Activated CD4-positive, alpha-beta T cell treated with anti-CD3 and anti-CD28 coated beads for 4 hours (primary cell): ENCODE results near the gene PCDHB1.
"Not testable (repeated sequence)": the region's sequence is repeated elsewhere in the genome, so short reads cannot be mapped to it uniquely, and the experiment has no call there.

Source experiments
- DNase-seq, 2 donors: peaks; one replicate each; pipeline ENCODE4 v3.0.0-alpha.2; 2020

PCDHB1 gene

DNA sequence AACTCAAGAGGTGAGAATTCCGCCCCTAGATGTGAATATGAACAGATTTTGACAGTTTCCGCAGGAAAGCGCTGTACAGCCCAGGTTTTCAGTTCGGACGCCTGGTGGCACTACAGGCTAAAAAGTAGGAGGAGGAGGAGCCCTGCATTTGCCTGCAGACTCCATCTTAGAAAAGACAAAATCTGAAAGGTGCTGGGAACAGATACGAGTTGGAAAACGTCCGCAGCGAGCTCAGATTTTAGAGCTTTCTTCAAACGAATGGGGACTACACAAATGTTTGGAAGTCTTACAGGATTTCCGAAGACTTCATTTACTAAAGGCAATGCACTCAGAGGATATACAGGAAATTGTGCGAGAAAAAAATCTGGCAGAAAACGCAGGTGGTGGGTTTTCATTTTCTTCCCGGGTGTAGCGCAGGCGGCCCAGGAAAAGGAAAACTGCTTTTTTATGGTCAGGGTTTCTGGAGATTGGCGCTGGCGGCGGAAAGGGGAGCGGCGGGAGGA is 33.4 kb downstream of the PCDHB1 start:
- peak; percentile 10 to 26 for DNase-seq

DNA sequence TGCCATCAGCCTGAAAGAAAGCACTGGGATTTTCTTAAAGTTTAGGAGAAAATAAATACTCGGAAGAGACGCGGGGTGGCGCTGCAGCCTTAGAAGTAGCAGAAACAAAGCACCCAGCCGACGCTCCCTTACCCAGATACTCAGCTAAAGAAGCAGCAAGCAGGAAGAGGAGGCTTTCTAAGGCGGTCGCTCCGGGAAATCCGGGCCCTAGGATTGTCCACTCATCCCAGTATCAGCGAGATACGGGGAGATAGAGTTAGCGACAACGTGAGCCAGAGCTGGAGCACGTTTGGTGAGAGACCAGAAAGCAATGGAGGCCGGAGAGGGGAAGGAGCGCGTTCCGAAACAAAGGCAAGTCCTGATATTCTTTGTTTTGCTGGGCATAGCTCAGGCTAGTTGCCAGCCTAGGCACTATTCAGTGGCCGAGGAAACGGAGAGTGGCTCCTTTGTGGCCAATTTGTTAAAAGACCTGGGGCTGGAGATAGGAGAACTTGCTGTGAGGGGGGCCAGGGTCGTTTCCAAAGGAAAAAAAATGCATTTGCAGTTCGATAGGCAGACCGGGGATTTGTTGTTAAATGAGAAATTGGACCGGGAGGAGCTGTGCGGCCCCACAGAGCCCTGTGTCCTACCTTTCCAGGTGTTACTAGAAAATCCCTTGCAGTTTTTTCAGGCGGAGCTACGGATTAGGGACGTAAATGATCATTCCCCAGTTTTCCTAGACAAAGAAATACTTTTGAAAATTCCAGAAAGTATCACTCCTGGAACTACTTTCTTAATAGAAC is 43.5 kb downstream of the PCDHB1 start, which contains the start of gene PCDHB2:
Gene PCDHB2 (plus strand): TSS at position 135 of the 782 bp plus-strand sequence. CDS start 176 bp downstream, at position 311.
- DNase-seq, result no peak

DNA sequence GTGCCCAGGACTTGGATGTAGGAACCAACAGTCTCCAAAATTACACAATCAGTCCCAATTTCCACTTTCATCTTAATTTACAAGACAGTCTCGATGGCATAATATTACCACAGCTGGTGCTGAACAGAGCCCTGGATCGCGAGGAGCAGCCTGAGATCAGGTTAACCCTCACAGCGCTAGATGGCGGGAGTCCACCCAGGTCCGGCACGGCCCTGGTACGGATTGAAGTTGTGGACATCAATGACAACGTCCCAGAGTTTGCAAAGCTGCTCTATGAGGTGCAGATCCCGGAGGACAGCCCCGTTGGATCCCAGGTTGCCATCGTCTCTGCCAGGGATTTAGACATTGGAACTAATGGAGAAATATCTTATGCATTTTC is 44.1 kb downstream of the PCDHB1 start:
- DNase-seq, result no peak

DNA sequence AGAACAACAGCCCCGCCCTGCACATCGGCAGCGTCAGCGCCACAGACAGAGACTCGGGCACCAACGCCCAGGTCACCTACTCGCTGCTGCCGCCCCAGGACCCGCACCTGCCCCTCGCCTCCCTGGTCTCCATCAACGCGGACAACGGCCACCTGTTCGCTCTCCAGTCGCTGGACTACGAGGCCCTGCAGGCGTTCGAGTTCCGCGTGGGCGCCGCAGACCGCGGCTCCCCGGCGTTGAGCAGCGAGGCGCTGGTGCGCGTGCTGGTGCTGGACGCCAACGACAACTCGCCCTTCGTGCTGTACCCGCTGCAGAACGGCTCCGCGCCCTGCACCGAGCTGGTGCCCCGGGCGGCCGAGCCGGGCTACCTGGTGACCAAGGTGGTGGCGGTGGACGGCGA is 45.0 kb downstream of the PCDHB1 start:
- DNase-seq, result not testable (repeated sequence)

DNA sequence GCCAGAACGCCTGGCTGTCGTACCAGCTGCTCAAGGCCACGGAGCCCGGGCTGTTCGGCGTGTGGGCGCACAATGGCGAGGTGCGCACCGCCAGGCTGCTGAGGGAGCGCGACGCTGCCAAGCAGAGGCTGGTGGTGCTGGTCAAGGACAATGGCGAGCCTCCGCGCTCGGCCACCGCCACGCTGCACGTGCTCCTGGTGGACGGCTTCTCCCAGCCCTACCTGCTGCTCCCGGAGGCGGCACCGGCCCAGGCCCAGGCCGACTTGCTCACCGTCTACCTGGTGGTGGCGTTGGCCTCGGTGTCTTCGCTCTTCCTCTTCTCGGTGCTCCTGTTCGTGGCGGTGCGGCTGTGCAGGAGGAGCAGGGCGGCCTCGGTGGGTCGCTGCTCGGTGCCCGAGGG is 45.4 kb downstream of the PCDHB1 start:
- DNase-seq, result not testable (repeated sequence)

DNA sequence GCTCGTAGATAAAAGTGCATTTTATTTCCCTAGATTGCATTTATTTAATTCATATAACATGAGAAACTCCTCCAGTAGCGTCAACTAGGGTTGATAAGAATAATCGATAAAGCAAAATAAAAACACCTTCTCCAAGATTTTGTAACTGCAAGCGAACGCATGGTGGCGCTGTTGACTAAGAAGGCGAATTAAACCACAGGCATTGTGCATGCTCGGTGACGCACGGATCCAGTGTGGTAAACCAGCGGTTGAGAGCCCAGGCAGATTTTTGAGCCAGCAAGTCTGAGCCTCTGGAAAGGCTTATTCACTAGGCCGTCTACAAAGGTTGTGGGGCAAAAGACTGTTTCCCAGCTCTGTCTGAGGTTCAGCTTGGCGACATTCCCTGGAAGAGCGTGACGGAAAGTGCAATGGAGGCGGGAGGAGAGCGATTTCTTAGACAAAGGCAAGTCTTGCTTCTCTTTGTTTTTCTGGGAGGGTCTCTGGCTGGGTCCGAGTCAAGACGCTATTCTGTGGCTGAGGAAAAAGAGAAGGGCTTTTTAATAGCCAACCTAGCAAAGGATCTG is 49.1 kb downstream of the PCDHB1 start, which contains the start of gene PCDHB3:
Gene PCDHB3 (plus strand): TSS at position 231 of the 563 bp plus-strand sequence. CDS start 177 bp downstream, at position 408.
- DNase-seq, result no peak

DNA sequence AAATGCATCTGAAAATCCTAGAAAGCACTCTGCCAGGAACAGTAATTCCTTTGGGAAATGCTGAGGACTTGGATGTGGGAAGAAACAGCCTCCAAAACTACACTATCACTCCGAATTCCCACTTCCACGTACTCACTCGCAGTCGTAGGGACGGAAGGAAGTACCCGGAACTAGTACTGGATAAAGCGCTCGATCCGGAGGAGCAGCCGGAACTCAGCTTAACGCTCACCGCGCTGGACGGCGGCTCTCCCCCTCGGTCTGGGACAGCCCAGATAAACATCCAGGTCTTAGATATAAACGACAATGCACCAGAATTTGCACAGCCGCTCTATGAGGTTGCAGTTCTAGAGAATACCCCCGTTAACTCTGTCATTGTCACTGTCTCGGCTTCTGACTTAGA is 49.9 kb downstream of the PCDHB1 start:
- DNase-seq, result no peak

DNA sequence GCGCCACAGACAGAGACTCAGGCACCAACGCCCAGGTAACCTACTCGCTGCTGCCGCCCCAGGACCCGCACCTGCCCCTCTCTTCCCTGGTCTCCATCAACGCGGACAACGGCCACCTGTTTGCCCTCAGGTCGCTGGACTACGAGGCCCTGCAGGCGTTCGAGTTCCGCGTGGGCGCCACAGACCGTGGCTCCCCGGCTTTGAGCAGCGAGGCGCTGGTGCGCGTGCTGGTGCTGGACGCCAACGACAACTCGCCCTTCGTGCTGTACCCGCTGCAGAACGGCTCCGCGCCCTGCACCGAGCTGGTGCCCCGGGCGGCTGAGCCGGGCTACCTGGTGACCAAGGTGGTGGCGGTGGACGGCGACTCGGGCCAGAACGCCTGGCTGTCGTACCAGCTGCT is 50.9 kb downstream of the PCDHB1 start:
- DNase-seq, result not testable (repeated sequence)

DNA sequence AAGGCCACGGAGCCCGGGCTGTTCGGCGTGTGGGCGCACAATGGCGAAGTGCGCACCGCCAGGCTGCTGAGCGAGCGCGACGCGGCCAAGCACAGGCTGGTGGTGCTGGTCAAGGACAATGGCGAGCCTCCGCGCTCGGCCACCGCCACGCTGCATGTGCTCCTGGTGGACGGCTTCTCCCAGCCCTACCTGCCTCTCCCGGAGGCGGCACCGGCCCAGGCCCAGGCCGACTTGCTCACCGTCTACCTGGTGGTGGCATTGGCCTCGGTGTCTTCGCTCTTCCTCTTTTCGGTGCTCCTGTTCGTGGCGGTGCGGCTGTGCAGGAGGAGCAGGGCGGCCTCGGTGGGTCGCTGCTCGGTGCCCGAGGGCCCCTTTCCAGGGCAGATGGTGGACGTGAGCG is 51.3 kb downstream of the PCDHB1 start:
- not testable (repeated sequence) for DNase-seq

DNA sequence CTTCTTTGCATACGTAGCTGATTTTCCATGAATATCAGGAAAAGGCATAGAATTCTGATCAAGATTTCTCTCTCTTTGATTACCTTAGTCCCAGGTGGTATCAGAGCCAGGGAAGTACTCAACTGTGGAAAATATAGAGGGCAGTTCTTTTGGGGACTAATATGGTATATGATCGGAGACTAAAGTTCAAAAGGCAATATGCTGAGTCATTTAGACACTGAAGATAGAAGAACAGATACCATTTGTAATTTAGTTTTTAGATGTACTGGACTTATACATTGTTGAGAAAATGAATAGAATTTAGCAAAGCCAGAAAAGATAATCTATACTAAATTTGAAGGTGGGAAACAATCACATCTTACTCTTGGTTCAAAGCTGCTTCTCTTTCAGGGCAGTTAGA is 54.2 kb downstream of the PCDHB1 start:
- no peak for DNase-seq
